GM18502 (cell line): ENCODE measurements around the gene DEPDC1.
"Not testable (repeated sequence)": the region's sequence is repeated elsewhere in the genome, so short reads cannot be mapped to it uniquely, and the experiment has no call there.

Experiments
- ATAC-seq: cut with Tn5 transposase; IDR thresholded peaks from one replicate; pipeline ENCODE4 v1.9.1; 2021; ENCODE audit warnings: mild to moderate bottlenecking; ENCODE audit not compliant: unreplicated experiment, poor library complexity

Gene DEPDC1

GRCh38 chr1:68478662-68479061 is 18.2 kb downstream of the DEPDC1 start:
- ATAC-seq, result no peak

- ATAC-seq, result not testable (repeated sequence)
Measured at GRCh38 chr1:68476626-68477025, 20.3 kb downstream of the DEPDC1 start.

GRCh38 chr1:68473060-68473459 is 23.8 kb downstream of the DEPDC1 start:
- no peak for ATAC-seq

GRCh38 chr1:68470388-68470970 is 26.4 kb downstream of the DEPDC1 start:
- no peak for ATAC-seq

- ATAC-seq, result no peak
Measured at GRCh38 chr1:68464891-68465290, 32.0 kb downstream of the DEPDC1 start.

GRCh38 chr1:68460935-68461334 is 35.9 kb downstream of the DEPDC1 start:
- ATAC-seq, result no peak

- ATAC-seq, result no peak
Measured at GRCh38 chr1:68459796-68460195, 37.1 kb downstream of the DEPDC1 start.

- no peak for ATAC-seq
Measured at GRCh38 chr1:68459091-68459490, 37.8 kb downstream of the DEPDC1 start.

- ATAC-seq, result no peak
Measured at GRCh38 chr1:68456202-68456601, 40.7 kb downstream of the DEPDC1 start.

GRCh38 chr1:68454534-68454933 is 42.3 kb downstream of the DEPDC1 start:
- peak; percentile 64 for ATAC-seq

GRCh38 chr1:68453060-68453670 is 43.7 kb downstream of the DEPDC1 start:
- no peak for ATAC-seq

GRCh38 chr1:68449901-68450300 is 47.0 kb downstream of the DEPDC1 start, which contains the start of gene RPE65:
Gene RPE65 (minus strand): TSS chr1:68449954. CDS start chr1:68449905, 49 bp downstream.
- no peak for ATAC-seq

- ATAC-seq, result no peak
Measured at GRCh38 chr1:68448365-68448764, 48.5 kb downstream of the DEPDC1 start.

GRCh38 chr1:68445709-68446108 is 51.2 kb downstream of the DEPDC1 start:
- no peak for ATAC-seq

GRCh38 chr1:68442822-68443556 is 53.9 kb downstream of the DEPDC1 start:
- peak; percentile 81 for ATAC-seq

GRCh38 chr1:68442006-68442405 is 54.9 kb downstream of the DEPDC1 start:
- no peak for ATAC-seq

- ATAC-seq, result no peak
Measured at GRCh38 chr1:68438310-68438709, 58.6 kb downstream of the DEPDC1 start.

- ATAC-seq, result no peak
Measured at GRCh38 chr1:68433395-68433794, 63.5 kb downstream of the DEPDC1 start.

- ATAC-seq, result no peak
Measured at GRCh38 chr1:68431076-68431475, 65.8 kb downstream of the DEPDC1 start.

- no peak for ATAC-seq
Measured at GRCh38 chr1:68429233-68429808, 67.6 kb downstream of the DEPDC1 start.

GRCh38 chr1:68426594-68426993 is 70.3 kb downstream of the DEPDC1 start:
- ATAC-seq, result no peak
